HCT116 (cell line): ENCODE measurements around the gene DUXA. TPM values are rescaled to one million over a fixed set of nuclear protein-coding genes. Genes with fewer than 3 reads are reported as not detected.
"Not testable (repeated sequence)": the region's sequence is repeated elsewhere in the genome, so short reads cannot be mapped to it uniquely, and the experiment has no call there.

Experiments
- ATAC-seq: fragments of 200-7000 bp; cut with Tn5 transposase; 2 replicates; pipeline ENCODE4 v1.9.1; 2020; ENCODE audit warnings: mild to moderate bottlenecking, moderate library complexity
- BruUV-seq: library from RNA; stranded (reverse); fragments of 400-500 nt; replicated peaks from 2 replicates; lab custom pipeline; 2021; lab: Mats Ljungman, UMichigan
- CTCF ChIA-PET: fragments of 300-600 bp; sonication (Branson Sonifier 250); formaldehyde crosslinking; loops from one replicate; lab custom pipeline; 2021; ENCODE audit warnings: antibody characterized with exemption; lab: Charles Lee
- POLR2A ChIA-PET: fragments of 300-600, 350-600 bp; sonication (Branson Sonifier 250); formaldehyde crosslinking; loops from one replicate; lab custom pipeline; 2021; ENCODE audit warnings: antibody characterized with exemption; lab: Charles Lee
- RAD21 ChIA-PET, 2 experiments: fragments of 300-600 bp; sonication (Branson Sonifier 250); formaldehyde crosslinking; loops; one replicate each; lab custom pipeline; 2023; ENCODE audit warnings: low total read pairs in 2 of 2; ENCODE audit not compliant: uncharacterized antibody in 2 of 2, unreplicated experiment in 2 of 2, low non-redundant PET in 1 of 2; lab: Charles Lee
- DNase-seq: peaks from one replicate; pipeline ENCODE4 v3.0.0-alpha.2; 2010; ENCODE audit warnings: low read depth, low spot score
- H2AFZ ChIP-seq: fragments of 200-600 bp; shearing (Covaris generic), sonication (generic); 2 replicates; pipeline ENCODE4 v1.6.1; 2017; ENCODE audit warnings: low read depth, mixed run types, mixed read lengths, antibody characterized with exemption, low read length; ENCODE audit not compliant: poor library complexity, severe bottlenecking
- H3K27ac ChIP-seq: 2 replicates; pipeline ENCODE4 v1.5.1; 2012; ENCODE audit warnings: low read depth, low read length
- H3K27me3 ChIP-seq: fragments of 200-600 bp; sonication (generic); 2 replicates; pipeline ENCODE4 v1.6.1; 2016; ENCODE audit warnings: mixed run types, low read length, mixed read lengths; ENCODE audit not compliant: insufficient read depth
- H3K36me3 ChIP-seq, 2 experiments: fragments of 200-500 bp in 1 of 2; fragments of 200-600 bp in 1 of 2; sonication (Bioruptor generic) in 1 of 2; sonication (generic) in 1 of 2; 2 replicates each; pipeline versions ENCODE4 v1.5.1 to v1.6.1; 2014 to 2016; ENCODE audit warnings: low read length in 2 of 2, inconsistent platforms in 1 of 2, mixed read lengths in 1 of 2, mixed run types in 1 of 2; ENCODE audit not compliant: insufficient read depth in 2 of 2, control insufficient read depth in 1 of 2
- H3K4me1 ChIP-seq, 2 experiments: fragments of 200-600 bp in 1 of 2; sonication (generic) in 1 of 2; 2 replicates each; pipeline versions ENCODE4 v1.5.1 to v1.6.1; 2012 to 2017; ENCODE audit warnings: low read length in 2 of 2, inconsistent platforms in 1 of 2, mild to moderate bottlenecking in 1 of 2, mixed read lengths in 1 of 2, mixed run types in 1 of 2, moderate library complexity in 1 of 2; ENCODE audit not compliant: insufficient read depth in 2 of 2, control insufficient read depth in 1 of 2
- H3K4me2 ChIP-seq: fragments of 200-600 bp; sonication (generic); 2 replicates; pipeline ENCODE4 v1.6.1; 2017; ENCODE audit warnings: mixed run types, low read length, mixed read lengths
- H3K4me3 ChIP-seq, 2 experiments: fragments of 200-600 bp in 1 of 2; sonication (generic) in 1 of 2; replicated peaks in 1 of 2; 2 replicates each; pipeline ENCODE4 v1.5.1; 2011 to 2016; ENCODE audit warnings: low read length in 2 of 2, control low read depth in 1 of 2, low read depth in 1 of 2, mild to moderate bottlenecking in 1 of 2, mixed read lengths in 1 of 2, mixed run types in 1 of 2
- H3K79me2 ChIP-seq: fragments of 200-600 bp; sonication (generic); 2 replicates; pipeline ENCODE4 v1.6.1; 2017; ENCODE audit warnings: mild to moderate bottlenecking, mixed run types, low read length, moderate library complexity, mixed read lengths; ENCODE audit not compliant: insufficient read depth
- H3K9ac ChIP-seq: fragments of 200-600 bp; sonication (generic); 2 replicates; pipeline ENCODE4 v1.6.1; 2016; ENCODE audit warnings: low read length, mixed read lengths
- H3K9me2 ChIP-seq: fragments of 200-600 bp; sonication (generic), shearing (Covaris generic); 2 replicates; pipeline ENCODE4 v1.6.1; 2017; ENCODE audit warnings: mixed run types, mild to moderate bottlenecking, moderate library complexity; ENCODE audit not compliant: insufficient read depth
- H3K9me3 ChIP-seq, 2 experiments: fragments of 200-500 bp in 1 of 2; fragments of 200-600 bp in 1 of 2; sonication (Bioruptor generic) in 1 of 2; sonication (generic) in 1 of 2; 2 replicates each; pipeline ENCODE4 v1.6.1; 2014 to 2017; ENCODE audit warnings: low read length in 2 of 2, mixed read lengths in 2 of 2, inconsistent platforms in 1 of 2, low read depth in 1 of 2, mild to moderate bottlenecking in 1 of 2, mixed run types in 1 of 2, moderate library complexity in 1 of 2; ENCODE audit not compliant: control insufficient read depth in 1 of 2, insufficient read depth in 1 of 2
- H4K20me1 ChIP-seq: fragments of 200-600 bp; sonication (generic), shearing (Covaris generic); 2 replicates; pipeline ENCODE4 v1.6.1; 2017; ENCODE audit warnings: mixed run types, mild to moderate bottlenecking, moderate library complexity; ENCODE audit not compliant: insufficient read depth
- EZH2phosphoT487 ChIP-seq: fragments of 200-600 bp; IDR thresholded peaks from 2 replicates; pipeline ENCODE4 v1.6.1; 2018; ENCODE audit warnings: antibody characterized with exemption, borderline replicate concordance
- FOSL1 ChIP-seq: IDR thresholded peaks from 2 replicates; pipeline ENCODE4 v1.6.1; 2012; ENCODE audit warnings: low read depth
- POLR2AphosphoS5 ChIP-seq: IDR thresholded peaks from 2 replicates; pipeline ENCODE4 v1.6.1; 2011; ENCODE audit warnings: mild to moderate bottlenecking, low read depth, low read length, moderate library complexity
- YY1 ChIP-seq: IDR thresholded peaks from 2 replicates; pipeline ENCODE4 v1.6.1; 2011; ENCODE audit warnings: low read length, low read depth, moderate library complexity, mild to moderate bottlenecking; ENCODE audit not compliant: insufficient replicate concordance; ENCODE audit errors: extremely low read depth
- ZNF274 ChIP-seq: fragments of 200-500 bp; sonication (Bioruptor generic); IDR thresholded peaks from 2 replicates; pipeline ENCODE4 v1.6.1; 2014; ENCODE audit warnings: mild to moderate bottlenecking, low read depth, low read length, inconsistent platforms
- intact Hi-C: fragments of 100-400 bp; cut with micrococcal nuclease; formaldehyde crosslinking; loops from 2 replicates; pipeline ENCODE4 v1.10.0; 2022
- total RNA-seq: library from RNA; stranded (reverse); gene quantifications from one replicate; pipeline ENCODE4 v1.2.1, GENCODE V29; 2021; ENCODE audit not compliant: unreplicated experiment
- TF ChIP-seq, protein P1 (sequence below): IDR thresholded peaks from 2 replicates; pipeline ENCODE4 v1.6.1; 2012
- TF ChIP-seq, protein P2 (sequence below), 3 experiments: fragments of 200-600 bp in 1 of 3; sonication (generic) in 1 of 3; IDR thresholded peaks in 2 of 3; conservative IDR thresholded peaks in 1 of 3; 2 replicates each; pipeline ENCODE4 v1.5.1; 2012 to 2017; ENCODE audit warnings: low read depth in 2 of 3, low read length in 2 of 3, antibody characterized with exemption in 1 of 3, borderline replicate concordance in 1 of 3, control low read depth in 1 of 3, mild to moderate bottlenecking in 1 of 3, mixed read lengths in 1 of 3, mixed run types in 1 of 3, moderate library complexity in 1 of 3; ENCODE audit not compliant: insufficient read depth in 1 of 3
- TF ChIP-seq, protein P3 (sequence below): IDR thresholded peaks from 2 replicates; pipeline ENCODE4 v1.6.1; 2012
- TF ChIP-seq, protein P4 (sequence below): IDR thresholded peaks from 2 replicates; pipeline ENCODE4 v1.6.1; 2011; ENCODE audit warnings: mild to moderate bottlenecking, low read length, moderate library complexity; ENCODE audit not compliant: insufficient replicate concordance; ENCODE audit errors: extremely low read depth

Gene DUXA
- total RNA-seq, 1 experiment from 2014 or later, result not detected

DNA sequence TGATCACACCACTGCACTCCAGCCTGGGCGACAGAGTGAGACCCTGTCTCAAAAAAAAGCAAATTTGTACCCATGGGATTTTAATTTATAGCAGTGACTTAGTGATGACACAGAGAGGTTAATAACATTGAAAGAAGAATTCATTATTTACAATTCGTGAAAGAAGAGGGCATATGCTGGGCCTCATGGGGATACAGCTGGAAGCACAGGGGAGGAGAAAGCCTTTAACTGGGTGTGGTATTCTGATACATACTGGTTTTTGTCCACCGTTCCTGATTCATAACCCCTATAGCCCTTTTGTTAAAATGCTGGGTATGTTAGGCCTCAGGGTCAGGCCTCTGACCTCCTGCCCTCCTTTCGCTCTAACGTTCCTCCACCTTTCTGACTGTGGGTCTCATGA, 34.9 kb upstream of the DUXA start:
- H3K4me2 ChIP-seq, result no peak overlapping the region
- ChIA-PET RAD21 (no interaction called here), CTCF (no interaction called here), POLR2A (interaction anchor here (1.2 kb wide), 1 partner anchor 11 kb away, joined by 3 read pairs; the partner anchor contains the start of gene ZNF264)
- peaks cover 7 to 10% of the 10 kb centered on the region in 2 experiments for H3K36me3 ChIP-seq
- no peaks in the 10 kb centered on the region for H3K9me2 ChIP-seq
- intact Hi-C loops, result no loop called here
- BruUV-seq, result no TSS peak
- H3K9me3 ChIP-seq, result no peaks in the 10 kb centered on the region
- no peak overlapping the region for H3K4me3 ChIP-seq
- H3K27ac ChIP-seq, result no peak overlapping the region
- no peaks in the 10 kb centered on the region for H3K4me1 ChIP-seq
- no peaks in the 10 kb centered on the region for H4K20me1 ChIP-seq
- DNase-seq, result no peak
- no peaks in the 10 kb centered on the region for H3K27me3 ChIP-seq
- no peak overlapping the region for H2AFZ ChIP-seq
- no peak for TF ChIP-seq FOSL1
- no peak for TF ChIP-seq EZH2phosphoT487
- TF ChIP-seq, protein P1, sequence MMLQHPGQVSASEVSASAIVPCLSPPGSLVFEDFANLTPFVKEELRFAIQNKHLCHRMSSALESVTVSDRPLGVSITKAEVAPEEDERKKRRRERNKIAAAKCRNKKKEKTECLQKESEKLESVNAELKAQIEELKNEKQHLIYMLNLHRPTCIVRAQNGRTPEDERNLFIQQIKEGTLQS, result no peak
- no peak for TF ChIP-seq ZNF274
- TF ChIP-seq, protein P2, sequence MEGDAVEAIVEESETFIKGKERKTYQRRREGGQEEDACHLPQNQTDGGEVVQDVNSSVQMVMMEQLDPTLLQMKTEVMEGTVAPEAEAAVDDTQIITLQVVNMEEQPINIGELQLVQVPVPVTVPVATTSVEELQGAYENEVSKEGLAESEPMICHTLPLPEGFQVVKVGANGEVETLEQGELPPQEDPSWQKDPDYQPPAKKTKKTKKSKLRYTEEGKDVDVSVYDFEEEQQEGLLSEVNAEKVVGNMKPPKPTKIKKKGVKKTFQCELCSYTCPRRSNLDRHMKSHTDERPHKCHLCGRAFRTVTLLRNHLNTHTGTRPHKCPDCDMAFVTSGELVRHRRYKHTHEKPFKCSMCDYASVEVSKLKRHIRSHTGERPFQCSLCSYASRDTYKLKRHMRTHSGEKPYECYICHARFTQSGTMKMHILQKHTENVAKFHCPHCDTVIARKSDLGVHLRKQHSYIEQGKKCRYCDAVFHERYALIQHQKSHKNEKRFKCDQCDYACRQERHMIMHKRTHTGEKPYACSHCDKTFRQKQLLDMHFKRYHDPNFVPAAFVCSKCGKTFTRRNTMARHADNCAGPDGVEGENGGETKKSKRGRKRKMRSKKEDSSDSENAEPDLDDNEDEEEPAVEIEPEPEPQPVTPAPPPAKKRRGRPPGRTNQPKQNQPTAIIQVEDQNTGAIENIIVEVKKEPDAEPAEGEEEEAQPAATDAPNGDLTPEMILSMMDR (IDR thresholded peaks at IDR 0.05 in 2 of 3, conservative IDR thresholded peaks at IDR 0.05 in 1 of 3; ENCODE audit: borderline replicate concordance in 1 of 3, insufficient read depth in 1 of 3, low read depth in 2 of 3, low read length in 2 of 3), result no peak
- TF ChIP-seq POLR2AphosphoS5, result no peak
- TF ChIP-seq, protein P3, sequence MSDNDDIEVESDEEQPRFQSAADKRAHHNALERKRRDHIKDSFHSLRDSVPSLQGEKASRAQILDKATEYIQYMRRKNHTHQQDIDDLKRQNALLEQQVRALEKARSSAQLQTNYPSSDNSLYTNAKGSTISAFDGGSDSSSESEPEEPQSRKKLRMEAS, result no peak
- TF ChIP-seq YY1, result no peak
- TF ChIP-seq, protein P4, sequence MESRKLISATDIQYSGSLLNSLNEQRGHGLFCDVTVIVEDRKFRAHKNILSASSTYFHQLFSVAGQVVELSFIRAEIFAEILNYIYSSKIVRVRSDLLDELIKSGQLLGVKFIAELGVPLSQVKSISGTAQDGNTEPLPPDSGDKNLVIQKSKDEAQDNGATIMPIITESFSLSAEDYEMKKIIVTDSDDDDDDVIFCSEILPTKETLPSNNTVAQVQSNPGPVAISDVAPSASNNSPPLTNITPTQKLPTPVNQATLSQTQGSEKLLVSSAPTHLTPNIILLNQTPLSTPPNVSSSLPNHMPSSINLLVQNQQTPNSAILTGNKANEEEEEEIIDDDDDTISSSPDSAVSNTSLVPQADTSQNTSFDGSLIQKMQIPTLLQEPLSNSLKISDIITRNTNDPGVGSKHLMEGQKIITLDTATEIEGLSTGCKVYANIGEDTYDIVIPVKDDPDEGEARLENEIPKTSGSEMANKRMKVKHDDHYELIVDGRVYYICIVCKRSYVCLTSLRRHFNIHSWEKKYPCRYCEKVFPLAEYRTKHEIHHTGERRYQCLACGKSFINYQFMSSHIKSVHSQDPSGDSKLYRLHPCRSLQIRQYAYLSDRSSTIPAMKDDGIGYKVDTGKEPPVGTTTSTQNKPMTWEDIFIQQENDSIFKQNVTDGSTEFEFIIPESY, result no peak
- no peak for ATAC-seq
- H3K9ac ChIP-seq, result no peak overlapping the region
- peaks cover 50% of the 10 kb centered on the region for H3K79me2 ChIP-seq

DNA sequence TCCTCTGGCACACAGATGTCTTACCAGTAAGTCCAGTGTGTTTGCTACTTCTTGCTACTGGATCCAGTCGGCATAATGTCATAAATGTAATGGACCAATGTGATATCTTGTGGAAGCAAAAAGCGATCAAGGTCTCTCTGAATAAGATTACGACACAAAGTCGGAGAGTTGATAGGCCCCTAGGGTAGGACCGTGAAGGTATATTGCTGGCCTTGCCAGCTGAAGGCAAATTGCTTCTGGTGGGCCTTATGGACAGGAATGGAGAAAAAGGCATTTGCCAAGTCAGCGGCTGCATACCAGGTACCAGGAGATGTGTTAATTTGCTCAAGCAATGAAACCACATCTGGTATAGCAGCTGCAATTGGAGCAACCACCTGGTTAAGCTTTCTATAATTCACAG, 30.6 kb upstream of the DUXA start:
- DNase-seq, RAD21 ChIA-PET, POLR2A ChIA-PET, H3K4me1 ChIP-seq, H3K27me3 ChIP-seq, H3K4me3 ChIP-seq, CTCF ChIA-PET, H3K4me2 ChIP-seq, H2AFZ ChIP-seq, H4K20me1 ChIP-seq, H3K9me2 ChIP-seq, H3K9ac ChIP-seq, H3K9me3 ChIP-seq, ATAC-seq, BruUV-seq, intact Hi-C loops, H3K27ac ChIP-seq: not testable (repeated sequence)
- H3K79me2 ChIP-seq, result peaks cover 38% of the 10 kb centered on the region
- peaks cover 25 to 30% of the 10 kb centered on the region in 2 experiments for H3K36me3 ChIP-seq
